Measurements from ENCODE around the gene ITGB5.
A peak's percentile ranks its signal among the peaks of the same experiment; 100 is the strongest.

ITGB5 gene

GRCh38 chr3:124850633-124851032, 36.5 kb downstream of the ITGB5 start:
- no peak for DNase-seq (ENCODE audit: low read depth)
- no peak for TF ChIP-seq CTCF (IDR thresholded peaks at IDR 0.05; ENCODE audit: insufficient read depth, low read depth, low read length, missing control alignments)
- H3K4me3 ChIP-seq (ENCODE audit: low read length) = no peak overlapping the region

- no peak for DNase-seq (ENCODE audit: low read depth)
- no peak for TF ChIP-seq CTCF (IDR thresholded peaks at IDR 0.05; ENCODE audit: insufficient read depth, low read depth, low read length, missing control alignments)
- H3K4me3 ChIP-seq (ENCODE audit: low read length) = no peak overlapping the region
Observed at GRCh38 chr3:124850212-124850611, 37.0 kb downstream of the ITGB5 start.

GRCh38 chr3:124848300-124848699, 38.9 kb downstream of the ITGB5 start:
- DNase-seq (ENCODE audit: low read depth) = no peak
- TF ChIP-seq CTCF (IDR thresholded peaks at IDR 0.05; ENCODE audit: insufficient read depth, low read depth, low read length, missing control alignments) = no peak
- no peak overlapping the region for H3K4me3 ChIP-seq (ENCODE audit: low read length)

GRCh38 chr3:124847863-124848262, 39.3 kb downstream of the ITGB5 start:
- no peak overlapping the region for H3K4me3 ChIP-seq (ENCODE audit: low read length)
- DNase-seq (ENCODE audit: low read depth) = no peak
- TF ChIP-seq CTCF (IDR thresholded peaks at IDR 0.05; ENCODE audit: insufficient read depth, low read depth, low read length, missing control alignments) = no peak

- no peak for DNase-seq (ENCODE audit: low read depth)
- H3K4me3 ChIP-seq (ENCODE audit: low read length) = no peak overlapping the region
- no peak for TF ChIP-seq CTCF (IDR thresholded peaks at IDR 0.05; ENCODE audit: insufficient read depth, low read depth, low read length, missing control alignments)
Observed at GRCh38 chr3:124847051-124847450, 40.1 kb downstream of the ITGB5 start.

- TF ChIP-seq CTCF (IDR thresholded peaks at IDR 0.05; ENCODE audit: insufficient read depth, low read depth, low read length, missing control alignments) = no peak
- H3K4me3 ChIP-seq (ENCODE audit: low read length) = no peak overlapping the region
- peak; percentile 54 for DNase-seq (ENCODE audit: low read depth)
Observed at GRCh38 chr3:124846189-124846588, 41.0 kb downstream of the ITGB5 start.

- peak; percentile 86 for DNase-seq (ENCODE audit: low read depth)
- no peak overlapping the region for H3K4me3 ChIP-seq (ENCODE audit: low read length)
- TF ChIP-seq CTCF (IDR thresholded peaks at IDR 0.05; ENCODE audit: insufficient read depth, low read depth, low read length, missing control alignments) = no peak
Observed at GRCh38 chr3:124845406-124845805, 41.8 kb downstream of the ITGB5 start.

Measured in epithelial cell of esophagus (primary cell).